Heart left ventricle (tissue), 13 donors: Measurements from ENCODE around the gene FBXL19.

Source experiments
- POLR2A ChIP-seq, 2 donors: fragments of 450-650 bp; IDR thresholded peaks; one replicate each; pipeline ENCODE4 v1.6.1; 2017; ENCODE audit warnings: antibody characterized with exemption in 2 of 2, mild to moderate bottlenecking in 2 of 2, moderate library complexity in 2 of 2
- TF ChIP-seq, protein P1 (sequence below), 12 donors: fragments of 200-600 bp; sonication (generic) in 4 of 12; IDR thresholded peaks; one replicate each; pipeline versions ENCODE4 v1.5.0 to v1.8.0; 2018 to 2022; ENCODE audit warnings: antibody characterized with exemption in 12 of 12, mild to moderate bottlenecking in 5 of 12
- donor health status: ischemic (EF 13 %, LVEDD 7.1; RV severe dilation, severe dysfunction).
- donor health status: DM: no; HTN: yes; CAD: no.
- donor health status: DM: no; HTN: no; CAD: no.
- donor health status: ischemic (EF 25% LVEDD 6.9; RV normal size, moderate dysfunction).
- donor health status: ischemic (EF 25% LVEDD 5.7; RV mildly dilated, moderate dysfunction).
- donor health status: ischemic (EF 35%, LVEDD 5.7; RV mildly dilated, moderate dysfunction).
- donor health status: nonischemic (EF 11% LVEDD 7.7; RV severe dilation, severe dysfunction).
- donor health status: DM: yes; HTN: yes; CAD: no.
- donor health status: PGD.
- donor health status: ischemic (EF 29% LVEDD 5.4; RV normal size, mild dysfunction).
- donor health status: nonischemic (EF 23%, LVEDD 6.1; RV moderate dilation, normal function).

DNA sequence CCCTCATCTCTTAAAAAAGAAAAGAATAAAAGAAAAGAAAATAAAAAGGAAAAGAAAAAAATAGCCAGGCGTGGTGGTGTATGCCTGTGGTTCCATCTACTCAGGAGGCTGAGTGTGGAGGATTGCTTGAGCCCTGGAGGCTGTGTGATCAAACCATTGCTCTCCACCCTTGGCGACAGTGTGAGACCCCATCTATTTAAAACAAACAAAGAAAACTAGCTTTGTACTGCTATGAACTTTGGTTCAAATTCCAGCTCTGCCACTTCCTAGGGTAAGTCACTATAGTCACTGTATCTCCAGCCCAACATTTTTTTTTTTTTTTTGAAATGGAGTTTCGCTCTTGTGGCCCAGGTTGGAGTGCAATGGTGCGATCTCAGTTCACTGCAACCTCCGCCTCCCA, 22.8 kb upstream of the FBXL19 start:
- TF ChIP-seq, protein P1, sequence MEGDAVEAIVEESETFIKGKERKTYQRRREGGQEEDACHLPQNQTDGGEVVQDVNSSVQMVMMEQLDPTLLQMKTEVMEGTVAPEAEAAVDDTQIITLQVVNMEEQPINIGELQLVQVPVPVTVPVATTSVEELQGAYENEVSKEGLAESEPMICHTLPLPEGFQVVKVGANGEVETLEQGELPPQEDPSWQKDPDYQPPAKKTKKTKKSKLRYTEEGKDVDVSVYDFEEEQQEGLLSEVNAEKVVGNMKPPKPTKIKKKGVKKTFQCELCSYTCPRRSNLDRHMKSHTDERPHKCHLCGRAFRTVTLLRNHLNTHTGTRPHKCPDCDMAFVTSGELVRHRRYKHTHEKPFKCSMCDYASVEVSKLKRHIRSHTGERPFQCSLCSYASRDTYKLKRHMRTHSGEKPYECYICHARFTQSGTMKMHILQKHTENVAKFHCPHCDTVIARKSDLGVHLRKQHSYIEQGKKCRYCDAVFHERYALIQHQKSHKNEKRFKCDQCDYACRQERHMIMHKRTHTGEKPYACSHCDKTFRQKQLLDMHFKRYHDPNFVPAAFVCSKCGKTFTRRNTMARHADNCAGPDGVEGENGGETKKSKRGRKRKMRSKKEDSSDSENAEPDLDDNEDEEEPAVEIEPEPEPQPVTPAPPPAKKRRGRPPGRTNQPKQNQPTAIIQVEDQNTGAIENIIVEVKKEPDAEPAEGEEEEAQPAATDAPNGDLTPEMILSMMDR (IDR thresholded peaks at IDR 0.05), result no peak
- TF ChIP-seq POLR2A (IDR thresholded peaks at IDR 0.05), result no peak
